Liver (tissue), 3 donors: ENCODE measurements around the gene ANKRD10.

ENCODE experiments used
- EGR1 ChIP-seq, 2 donors: IDR thresholded peaks; 2 replicates each; pipeline ENCODE4 v1.6.1; 2016 to 2018; ENCODE audit warnings: antibody characterized with exemption in 2 of 2, low read depth in 2 of 2
- TF ChIP-seq, protein P1 (sequence below): fragments of 150-350 bp; IDR thresholded peaks from 2 replicates; pipeline ENCODE4 v1.5.1; 2017; ENCODE audit warnings: improper control_type of control experiment, low read depth, low read length; ENCODE audit not compliant: missing input control
- donor health status: healthy.
- donor health status: healthy.

DNA sequence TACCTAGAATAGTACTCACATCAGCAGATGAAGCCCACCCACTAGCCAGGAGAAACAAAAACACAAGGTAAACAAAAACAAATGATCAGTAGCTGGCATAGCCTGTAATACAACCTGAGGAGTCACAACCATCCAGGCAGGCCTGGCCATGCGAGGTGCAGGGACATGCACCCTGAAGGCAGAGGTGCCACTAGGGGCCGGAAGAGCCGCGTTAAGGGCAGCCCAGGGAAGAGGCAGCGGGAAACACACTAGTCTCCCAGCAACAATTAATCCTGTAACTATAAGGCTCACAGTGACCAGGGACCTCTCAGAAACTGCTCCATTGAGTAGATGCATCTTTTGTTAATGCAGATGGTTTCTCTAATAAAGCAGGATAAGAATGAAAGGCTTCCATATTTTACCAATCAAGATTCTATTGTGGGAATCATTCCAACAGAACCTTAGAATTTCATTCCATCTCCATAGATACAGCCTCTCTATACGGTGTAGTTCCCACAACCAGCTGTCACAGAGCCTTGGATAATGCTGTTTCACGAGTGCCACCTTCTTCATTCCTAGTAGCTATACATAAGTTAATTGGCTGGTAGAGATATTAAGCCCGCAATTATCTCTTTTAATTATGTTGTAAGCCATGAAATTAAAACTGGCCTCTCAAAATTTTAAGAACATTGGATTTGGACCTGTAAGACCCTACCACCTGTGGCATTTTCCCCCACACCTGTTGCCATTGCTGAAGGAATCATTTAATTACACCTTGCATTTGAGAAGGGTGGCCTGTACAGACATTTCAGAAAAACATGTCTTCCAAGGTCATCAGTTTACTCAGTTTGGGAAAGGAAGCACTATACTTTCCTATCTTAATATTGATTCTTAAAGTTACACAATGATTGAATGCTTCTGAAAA, 28.7 kb downstream of the ANKRD10 start:
- TF ChIP-seq, protein P1, sequence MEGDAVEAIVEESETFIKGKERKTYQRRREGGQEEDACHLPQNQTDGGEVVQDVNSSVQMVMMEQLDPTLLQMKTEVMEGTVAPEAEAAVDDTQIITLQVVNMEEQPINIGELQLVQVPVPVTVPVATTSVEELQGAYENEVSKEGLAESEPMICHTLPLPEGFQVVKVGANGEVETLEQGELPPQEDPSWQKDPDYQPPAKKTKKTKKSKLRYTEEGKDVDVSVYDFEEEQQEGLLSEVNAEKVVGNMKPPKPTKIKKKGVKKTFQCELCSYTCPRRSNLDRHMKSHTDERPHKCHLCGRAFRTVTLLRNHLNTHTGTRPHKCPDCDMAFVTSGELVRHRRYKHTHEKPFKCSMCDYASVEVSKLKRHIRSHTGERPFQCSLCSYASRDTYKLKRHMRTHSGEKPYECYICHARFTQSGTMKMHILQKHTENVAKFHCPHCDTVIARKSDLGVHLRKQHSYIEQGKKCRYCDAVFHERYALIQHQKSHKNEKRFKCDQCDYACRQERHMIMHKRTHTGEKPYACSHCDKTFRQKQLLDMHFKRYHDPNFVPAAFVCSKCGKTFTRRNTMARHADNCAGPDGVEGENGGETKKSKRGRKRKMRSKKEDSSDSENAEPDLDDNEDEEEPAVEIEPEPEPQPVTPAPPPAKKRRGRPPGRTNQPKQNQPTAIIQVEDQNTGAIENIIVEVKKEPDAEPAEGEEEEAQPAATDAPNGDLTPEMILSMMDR: no peak
- TF ChIP-seq EGR1 (IDR thresholded peaks at IDR 0.05; ENCODE audit: low read depth in 2 of 2): no peak
